SK-N-SH treated with all-trans-retinoic acid at 6 μM for 48 hours (cell line): ENCODE results near the gene FZD4.

Experiments used
- CSDC2 ChIP-seq: fragments of 250-450 bp; sonication (Bioruptor Pico); IDR thresholded peaks from 2 replicates; pipeline ENCODE4 v1.5.0; 2020; ENCODE audit warnings: mild to moderate bottlenecking, moderate library complexity
- ISL1 ChIP-seq: fragments of 250-450 bp; sonication (Bioruptor Pico); IDR thresholded peaks from 2 replicates; pipeline ENCODE4 v2.1.2; 2022; ENCODE audit warnings: mild to moderate bottlenecking, moderate library complexity
- PPARA ChIP-seq: fragments of 250-450 bp; sonication (Bioruptor Pico); IDR thresholded peaks from 2 replicates; pipeline ENCODE4 v1.5.0; 2020; ENCODE audit warnings: mild to moderate bottlenecking, borderline replicate concordance
- ZC3H10 ChIP-seq: fragments of 250-450 bp; sonication (Bioruptor Pico); IDR thresholded peaks from 2 replicates; pipeline ENCODE4 v1.5.1; 2021; ENCODE audit warnings: mild to moderate bottlenecking, moderate library complexity
- ZFP30 ChIP-seq: fragments of 450-650 bp; formaldehyde crosslinking; IDR thresholded peaks from 2 replicates; pipeline ENCODE4 v1.5.0; 2022; ENCODE audit warnings: mild to moderate bottlenecking, moderate library complexity
- ZNF565 ChIP-seq: fragments of 450-650 bp; formaldehyde crosslinking; conservative IDR thresholded peaks from 2 replicates; pipeline ENCODE4 v1.5.0; 2020; ENCODE audit warnings: low read depth, mild to moderate bottlenecking, moderate library complexity
- TF ChIP-seq, protein P1 (sequence below): fragments of 250-450 bp; sonication (Bioruptor Pico); IDR thresholded peaks from 2 replicates; pipeline ENCODE4 v1.8.0; 2020; ENCODE audit warnings: mild to moderate bottlenecking, moderate library complexity, borderline replicate concordance
- TF ChIP-seq, protein P2 (sequence below): fragments of 250-450 bp; sonication (Bioruptor Pico); IDR thresholded peaks from 2 replicates; pipeline ENCODE4 v1.5.1; 2021; ENCODE audit warnings: mild to moderate bottlenecking, moderate library complexity
- TF ChIP-seq, protein P3 (sequence below): fragments of 250-450 bp; sonication (Bioruptor Pico); IDR thresholded peaks from 2 replicates; pipeline ENCODE4 v1.8.0; 2021; ENCODE audit warnings: low read depth, mild to moderate bottlenecking, moderate library complexity, borderline replicate concordance

DNA sequence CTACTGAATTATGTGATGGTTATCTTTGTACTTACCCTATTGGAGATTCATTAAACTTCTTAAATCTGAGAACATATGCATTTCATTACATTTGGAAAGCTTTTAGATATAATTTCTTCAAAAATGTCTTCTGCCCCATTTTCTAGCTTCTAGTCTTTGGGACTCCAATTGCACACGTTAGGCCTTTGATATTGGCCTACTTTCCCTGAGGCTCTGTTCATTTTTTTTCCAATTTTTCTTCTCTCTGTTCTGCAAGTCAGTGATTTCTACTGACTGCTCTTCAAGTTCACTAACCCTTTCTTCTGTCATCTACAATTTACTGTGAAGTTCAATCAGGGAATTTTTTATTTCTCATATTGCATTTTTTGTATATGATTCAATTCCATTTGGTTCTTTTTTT lies 43.0 kb downstream of the FZD4 start:
- TF ChIP-seq PPARA (CRISPR knock-in tag) (no peak), ZNF565 (no peak), ZC3H10 (CRISPR knock-in tag) (no peak), ZFP30 (CRISPR knock-in tag) (peak; percentile 62), ISL1 (CRISPR knock-in tag) (no peak), CSDC2 (CRISPR knock-in tag) (no peak)
- TF ChIP-seq, protein P1, sequence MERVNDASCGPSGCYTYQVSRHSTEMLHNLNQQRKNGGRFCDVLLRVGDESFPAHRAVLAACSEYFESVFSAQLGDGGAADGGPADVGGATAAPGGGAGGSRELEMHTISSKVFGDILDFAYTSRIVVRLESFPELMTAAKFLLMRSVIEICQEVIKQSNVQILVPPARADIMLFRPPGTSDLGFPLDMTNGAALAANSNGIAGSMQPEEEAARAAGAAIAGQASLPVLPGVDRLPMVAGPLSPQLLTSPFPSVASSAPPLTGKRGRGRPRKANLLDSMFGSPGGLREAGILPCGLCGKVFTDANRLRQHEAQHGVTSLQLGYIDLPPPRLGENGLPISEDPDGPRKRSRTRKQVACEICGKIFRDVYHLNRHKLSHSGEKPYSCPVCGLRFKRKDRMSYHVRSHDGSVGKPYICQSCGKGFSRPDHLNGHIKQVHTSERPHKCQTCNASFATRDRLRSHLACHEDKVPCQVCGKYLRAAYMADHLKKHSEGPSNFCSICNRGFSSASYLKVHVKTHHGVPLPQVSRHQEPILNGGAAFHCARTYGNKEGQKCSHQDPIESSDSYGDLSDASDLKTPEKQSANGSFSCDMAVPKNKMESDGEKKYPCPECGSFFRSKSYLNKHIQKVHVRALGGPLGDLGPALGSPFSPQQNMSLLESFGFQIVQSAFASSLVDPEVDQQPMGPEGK (CRISPR knock-in tag) = no peak
- TF ChIP-seq, protein P2, sequence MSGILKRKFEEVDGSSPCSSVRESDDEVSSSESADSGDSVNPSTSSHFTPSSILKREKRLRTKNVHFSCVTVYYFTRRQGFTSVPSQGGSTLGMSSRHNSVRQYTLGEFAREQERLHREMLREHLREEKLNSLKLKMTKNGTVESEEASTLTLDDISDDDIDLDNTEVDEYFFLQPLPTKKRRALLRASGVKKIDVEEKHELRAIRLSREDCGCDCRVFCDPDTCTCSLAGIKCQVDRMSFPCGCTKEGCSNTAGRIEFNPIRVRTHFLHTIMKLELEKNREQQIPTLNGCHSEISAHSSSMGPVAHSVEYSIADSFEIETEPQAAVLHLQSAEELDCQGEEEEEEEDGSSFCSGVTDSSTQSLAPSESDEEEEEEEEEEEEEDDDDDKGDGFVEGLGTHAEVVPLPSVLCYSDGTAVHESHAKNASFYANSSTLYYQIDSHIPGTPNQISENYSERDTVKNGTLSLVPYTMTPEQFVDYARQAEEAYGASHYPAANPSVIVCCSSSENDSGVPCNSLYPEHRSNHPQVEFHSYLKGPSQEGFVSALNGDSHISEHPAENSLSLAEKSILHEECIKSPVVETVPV (CRISPR knock-in tag) = no peak
- TF ChIP-seq, protein P3, sequence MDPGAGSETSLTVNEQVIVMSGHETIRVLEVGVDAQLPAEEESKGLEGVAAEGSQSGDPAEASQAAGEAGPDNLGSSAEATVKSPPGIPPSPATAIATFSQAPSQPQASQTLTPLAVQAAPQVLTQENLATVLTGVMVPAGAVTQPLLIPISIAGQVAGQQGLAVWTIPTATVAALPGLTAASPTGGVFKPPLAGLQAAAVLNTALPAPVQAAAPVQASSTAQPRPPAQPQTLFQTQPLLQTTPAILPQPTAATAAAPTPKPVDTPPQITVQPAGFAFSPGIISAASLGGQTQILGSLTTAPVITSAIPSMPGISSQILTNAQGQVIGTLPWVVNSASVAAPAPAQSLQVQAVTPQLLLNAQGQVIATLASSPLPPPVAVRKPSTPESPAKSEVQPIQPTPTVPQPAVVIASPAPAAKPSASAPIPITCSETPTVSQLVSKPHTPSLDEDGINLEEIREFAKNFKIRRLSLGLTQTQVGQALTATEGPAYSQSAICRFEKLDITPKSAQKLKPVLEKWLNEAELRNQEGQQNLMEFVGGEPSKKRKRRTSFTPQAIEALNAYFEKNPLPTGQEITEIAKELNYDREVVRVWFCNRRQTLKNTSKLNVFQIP (CRISPR knock-in tag) = no peak
